Effector memory CD4-positive, alpha-beta T cell (primary cell): ENCODE data around the gene ZBTB11.
"Not testable (repeated sequence)": the region's sequence is repeated elsewhere in the genome, so short reads cannot be mapped to it uniquely, and the experiment has no call there.

ENCODE experiments used
- DNase-seq, 3 donors: peaks; one replicate each; pipeline ENCODE4 v3.0.0-alpha.2; 2020
- H3K27ac ChIP-seq: 2 replicates; pipeline ENCODE4 v1.7.0; 2013; ENCODE audit warnings: mild to moderate bottlenecking, low read length, moderate library complexity; ENCODE audit not compliant: insufficient read depth, poor library complexity, severe bottlenecking
- H3K27me3 ChIP-seq: replicated peaks from 2 replicates; pipeline ENCODE4 v1.7.0; 2013; ENCODE audit warnings: mild to moderate bottlenecking, low read length; ENCODE audit not compliant: insufficient read depth, control insufficient read depth, poor library complexity, severe bottlenecking
- H3K36me3 ChIP-seq: 2 replicates; pipeline ENCODE4 v1.7.0; 2013; ENCODE audit warnings: mild to moderate bottlenecking, low read length, moderate library complexity; ENCODE audit not compliant: control insufficient read depth, insufficient read depth
- H3K4me1 ChIP-seq: 2 replicates; pipeline ENCODE4 v1.7.0; 2013; ENCODE audit warnings: low read length, mild to moderate bottlenecking; ENCODE audit not compliant: control insufficient read depth, insufficient read depth, poor library complexity, severe bottlenecking
- H3K4me3 ChIP-seq: 2 replicates; pipeline ENCODE4 v1.7.0; 2013; ENCODE audit warnings: low read length, low read depth, mild to moderate bottlenecking; ENCODE audit not compliant: insufficient read depth, poor library complexity, severe bottlenecking
- H3K9me3 ChIP-seq: 2 replicates; pipeline ENCODE4 v1.7.0; 2013; ENCODE audit warnings: mild to moderate bottlenecking, low read length, moderate library complexity; ENCODE audit not compliant: control insufficient read depth

Gene ZBTB11

GRCh38 chr3:101691685-101692671 lies 15.0 kb upstream of the ZBTB11 start:
- not testable (repeated sequence) for H3K9me3 ChIP-seq, H3K36me3 ChIP-seq, DNase-seq, H3K27me3 ChIP-seq, H3K4me1 ChIP-seq, H3K4me3 ChIP-seq, H3K27ac ChIP-seq

DNA sequence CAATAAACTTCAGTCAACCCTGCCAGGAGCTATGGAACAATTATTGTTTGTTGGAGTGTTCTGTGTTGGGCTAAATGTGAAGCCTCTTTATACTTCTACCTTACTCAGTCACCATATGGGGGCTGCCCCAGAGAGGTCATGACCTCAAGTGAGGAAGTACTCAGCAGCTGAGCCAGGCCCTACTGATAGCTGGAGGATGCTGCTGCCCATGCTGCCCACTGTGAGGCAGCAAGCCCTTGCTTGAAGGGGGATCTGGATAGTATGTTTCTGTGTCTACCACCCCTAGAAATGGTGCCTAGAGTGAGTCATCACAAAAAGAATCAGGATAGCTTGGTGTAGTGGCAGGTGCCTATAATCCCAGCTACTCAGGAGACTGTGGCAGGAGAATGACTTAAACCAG lies 14.0 kb upstream of the ZBTB11 start:
- no peaks in the 10 kb centered on the region for H3K9me3 ChIP-seq
- no peaks in the 10 kb centered on the region for H3K36me3 ChIP-seq
- no peak overlapping the region for H3K27ac ChIP-seq
- H3K27me3 ChIP-seq = no peaks in the 10 kb centered on the region
- no peak for DNase-seq
- peaks cover 5% of the 10 kb centered on the region for H3K4me1 ChIP-seq
- H3K4me3 ChIP-seq = no peak overlapping the region

DNA sequence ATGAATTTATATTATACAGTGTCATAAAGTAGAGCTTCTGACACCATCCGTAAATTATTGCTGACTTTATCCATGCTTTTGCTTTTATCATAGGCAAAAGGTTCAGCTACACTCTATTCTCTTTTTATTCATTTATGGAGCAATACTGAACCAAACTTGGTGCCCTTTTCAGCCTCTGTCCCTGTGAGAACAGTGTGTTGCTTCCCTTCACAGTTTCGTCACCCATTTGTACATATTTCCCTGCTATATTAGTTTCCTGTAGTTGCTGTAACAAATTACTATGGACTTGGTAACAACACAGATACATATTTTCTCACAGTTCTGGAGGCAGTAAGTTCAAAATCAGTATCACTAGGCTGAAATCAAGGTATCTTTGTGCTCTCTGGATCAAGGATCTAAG lies 12.4 kb upstream of the ZBTB11 start:
- Histone ChIP-seq H3K9me3 (no peaks in the 10 kb centered on the region), H3K36me3 (no peaks in the 10 kb centered on the region), H3K4me1 (peaks cover 18% of the 10 kb centered on the region), H3K4me3 (no peak overlapping the region), H3K27ac (no peak overlapping the region), H3K27me3 (no peaks in the 10 kb centered on the region)
- no peak for DNase-seq

- H3K27me3 ChIP-seq = no peaks in the 10 kb centered on the region
- peaks cover 18% of the 10 kb centered on the region for H3K36me3 ChIP-seq
- DNase-seq = no peak
- H3K27ac ChIP-seq = peak overlapping the region; percentile 93
- peaks cover 25% of the 10 kb centered on the region for H3K4me1 ChIP-seq
- H3K4me3 ChIP-seq = peak overlapping the region; percentile 75
- H3K9me3 ChIP-seq = no peaks in the 10 kb centered on the region
These were observed 10.4 kb upstream of the ZBTB11 start for GRCh38 chr3:101687142-101687931.

DNA sequence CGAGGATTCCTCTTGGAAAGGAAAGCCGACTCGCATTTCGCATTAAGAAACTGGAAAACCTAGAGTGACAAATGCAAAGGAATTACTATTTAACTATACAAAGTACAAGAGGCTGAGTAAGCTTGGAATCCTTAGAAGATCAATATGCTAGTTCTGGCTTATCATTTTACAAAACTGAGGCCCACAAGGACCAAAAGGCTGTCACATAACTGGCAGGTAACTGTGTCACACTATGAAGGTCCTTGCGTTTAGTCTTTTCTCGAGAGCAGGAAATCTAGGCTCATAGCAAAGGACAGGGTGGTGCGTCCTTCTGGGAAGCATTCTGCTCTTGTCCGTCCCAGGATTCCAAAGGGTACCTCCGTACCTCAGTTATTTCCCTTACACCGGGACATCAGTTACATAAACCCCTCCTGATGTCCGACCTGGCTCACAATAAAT lies 9.0 kb upstream of the ZBTB11 start:
- Histone ChIP-seq H3K4me1 (peaks cover 25% of the 10 kb centered on the region), H3K4me3 (peak overlapping the region; percentile 75), H3K9me3 (no peaks in the 10 kb centered on the region), H3K27ac (peak overlapping the region; percentile 93), H3K36me3 (peaks cover 32% of the 10 kb centered on the region), H3K27me3 (no peaks in the 10 kb centered on the region)
- no peak for DNase-seq

- no peaks in the 10 kb centered on the region for H3K27me3 ChIP-seq
- H3K4me1 ChIP-seq = peaks cover 25% of the 10 kb centered on the region
- H3K27ac ChIP-seq = peak overlapping the region; percentile 93
- H3K4me3 ChIP-seq = peak overlapping the region; percentile 75
- H3K9me3 ChIP-seq = no peaks in the 10 kb centered on the region
- no peak for DNase-seq
- H3K36me3 ChIP-seq = peaks cover 40% of the 10 kb centered on the region
These were observed 8.1 kb upstream of the ZBTB11 start for GRCh38 chr3:101685050-101685400.

DNA sequence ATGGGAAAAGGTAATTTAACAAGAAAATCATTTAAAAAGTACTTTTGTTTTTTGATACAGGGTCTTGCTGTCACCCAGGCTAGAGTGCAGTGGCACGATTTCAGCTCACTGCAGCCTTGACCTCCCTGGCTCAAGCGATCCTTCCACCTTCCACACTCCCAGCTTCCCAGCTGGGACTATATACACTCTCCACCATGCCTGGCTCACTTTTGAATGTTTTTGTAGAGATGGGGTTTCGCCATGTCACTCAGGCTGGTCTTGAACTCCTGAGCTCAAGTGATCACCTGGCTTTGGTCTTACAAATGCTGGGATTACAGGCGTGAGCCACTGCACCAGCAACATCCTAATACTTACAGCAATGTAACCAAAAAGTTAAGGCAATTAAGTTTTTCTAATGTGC lies 3.5 kb upstream of the ZBTB11 start:
- Histone ChIP-seq H3K27me3 (no peaks in the 10 kb centered on the region), H3K4me3 (no peak overlapping the region), H3K9me3 (no peaks in the 10 kb centered on the region), H3K4me1 (peaks cover 23% of the 10 kb centered on the region), H3K27ac (no peak overlapping the region), H3K36me3 (peaks cover 40% of the 10 kb centered on the region)
- DNase-seq = no peak

- H3K27ac ChIP-seq, H3K4me3 ChIP-seq, DNase-seq, H3K9me3 ChIP-seq, H3K27me3 ChIP-seq: not testable (repeated sequence)
- Histone ChIP-seq H3K36me3 (peaks cover 36% of the 10 kb centered on the region), H3K4me1 (peaks cover 18% of the 10 kb centered on the region)
These were observed 1.9 kb upstream of the ZBTB11 start for GRCh38 chr3:101678837-101679236.

- Histone ChIP-seq H3K4me3 (peak overlapping the region; percentile 100), H3K9me3 (no peaks in the 10 kb centered on the region), H3K27ac (peak overlapping the region; percentile 99), H3K36me3 (peaks cover 25% of the 10 kb centered on the region), H3K4me1 (peaks cover 14% of the 10 kb centered on the region), H3K27me3 (no peaks in the 10 kb centered on the region)
- DNase-seq = no peak
These were observed 729 bp upstream of the ZBTB11 start for GRCh38 chr3:101677436-101678286.
